Loucy (cell line): ENCODE results near the gene TGIF2.

Source experiments
- H2AFZ ChIP-seq: fragments of 200-600 bp; sonication (generic); 2 replicates; pipeline ENCODE4 v1.6.0; 2016; ENCODE audit warnings: antibody characterized with exemption, mild to moderate bottlenecking, low read length, moderate library complexity
- H3F3A ChIP-seq: fragments of 200-600 bp; 2 replicates; pipeline ENCODE4 v1.6.0; 2016; ENCODE audit warnings: antibody characterized with exemption, low read depth, mild to moderate bottlenecking
- H3K27me3 ChIP-seq: fragments of 200-600 bp; sonication (generic); 2 replicates; pipeline ENCODE4 v1.6.1; 2014; ENCODE audit warnings: low read length, mild to moderate bottlenecking; ENCODE audit not compliant: insufficient read depth, poor library complexity, severe bottlenecking
- H3K36me3 ChIP-seq: fragments of 200-600 bp; sonication (generic); 2 replicates; pipeline ENCODE4 v1.6.1; 2016; ENCODE audit warnings: low read length; ENCODE audit not compliant: insufficient read depth
- H3K4me1 ChIP-seq: fragments of 200-600 bp; sonication (generic); 2 replicates; pipeline ENCODE4 v1.5.1; 2014; ENCODE audit warnings: low read length, mild to moderate bottlenecking; ENCODE audit not compliant: insufficient read depth, poor library complexity, severe bottlenecking
- H3K4me2 ChIP-seq: fragments of 200-600 bp; sonication (generic); 2 replicates; pipeline ENCODE4 v1.6.0; 2014; ENCODE audit warnings: antibody characterized with exemption, low read length, low read depth, mild to moderate bottlenecking; ENCODE audit not compliant: poor library complexity, severe bottlenecking
- H3K4me3 ChIP-seq: fragments of 200-600 bp; sonication (generic); 2 replicates; pipeline ENCODE4 v1.5.1; 2014; ENCODE audit warnings: low read length, mild to moderate bottlenecking, mixed read lengths; ENCODE audit not compliant: poor library complexity, severe bottlenecking
- H3K79me2 ChIP-seq: fragments of 200-600 bp; sonication (generic); 2 replicates; pipeline ENCODE4 v1.6.1; 2014; ENCODE audit warnings: low read length; ENCODE audit not compliant: insufficient read depth
- H3K9ac ChIP-seq: fragments of 200-600 bp; sonication (generic); 2 replicates; pipeline ENCODE4 v1.6.0; 2014; ENCODE audit warnings: mild to moderate bottlenecking, low read depth, low read length, moderate library complexity; ENCODE audit not compliant: poor library complexity, severe bottlenecking
- H3K9me2 ChIP-seq: fragments of 200-600 bp; sonication (generic); replicated peaks from 2 replicates; pipeline ENCODE4 v1.6.1; 2016; ENCODE audit warnings: low read depth, low read length, mixed read lengths
- H3K9me3 ChIP-seq: fragments of 200-600 bp; sonication (generic); 2 replicates; pipeline ENCODE4 v1.6.1; 2014; ENCODE audit warnings: mild to moderate bottlenecking, antibody characterized with exemption, low read length, low read depth; ENCODE audit not compliant: insufficient read depth
- H4K20me1 ChIP-seq: fragments of 200-600 bp; sonication (generic); 2 replicates; pipeline ENCODE4 v1.6.0; 2014; ENCODE audit warnings: antibody characterized with exemption, low read length, mild to moderate bottlenecking; ENCODE audit not compliant: insufficient read depth, poor library complexity, severe bottlenecking
- CTCF ChIP-seq: fragments of 200-600 bp; sonication (generic); conservative IDR thresholded peaks from 2 replicates; pipeline ENCODE4 v1.5.1; 2014; ENCODE audit warnings: mild to moderate bottlenecking, antibody characterized with exemption, low read length
- EZH2phosphoT487 ChIP-seq: fragments of 200-600 bp; IDR thresholded peaks from 2 replicates; pipeline ENCODE4 v1.6.1; 2018; ENCODE audit warnings: antibody characterized with exemption, mild to moderate bottlenecking, moderate library complexity, borderline replicate concordance

TGIF2 gene

DNA sequence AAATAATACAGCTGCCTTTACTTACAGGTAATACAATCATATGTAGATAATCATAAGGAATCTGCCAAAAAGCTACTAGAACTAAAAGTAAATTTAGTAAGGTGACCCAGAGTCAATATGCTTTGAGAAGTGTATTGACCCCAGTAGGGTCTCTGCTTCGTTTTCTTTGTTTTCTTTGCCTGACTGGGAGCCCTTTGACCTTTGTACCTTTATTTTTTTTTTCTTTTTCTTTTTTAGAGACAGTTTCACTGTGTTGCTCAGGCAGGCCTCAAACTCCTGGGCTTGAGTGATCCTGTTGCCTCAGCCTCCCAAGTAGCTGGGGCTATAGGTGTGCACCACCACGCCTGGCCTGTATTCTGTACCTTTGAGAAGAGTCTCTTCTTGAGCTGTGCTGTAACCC is 50.0 kb downstream of the TGIF2 start:
- Histone ChIP-seq H3K4me2 (no peak overlapping the region), H3K4me3 (no peak overlapping the region), H3F3A (no peaks in the 10 kb centered on the region), H3K4me1 (no peaks in the 10 kb centered on the region), H3K9ac (no peak overlapping the region), H3K9me3 (no peaks in the 10 kb centered on the region), H3K36me3 (peaks cover 54% of the 10 kb centered on the region; the same call in 1 of the 2 replicates), H3K79me2 (no peaks in the 10 kb centered on the region; the same call in 1 of the 2 replicates), H2AFZ (no peak overlapping the region), H3K9me2 (no peaks in the 10 kb centered on the region), H3K27me3 (no peaks in the 10 kb centered on the region), H4K20me1 (no peaks in the 10 kb centered on the region)
- TF ChIP-seq CTCF (no peak), EZH2phosphoT487 (no peak)

DNA sequence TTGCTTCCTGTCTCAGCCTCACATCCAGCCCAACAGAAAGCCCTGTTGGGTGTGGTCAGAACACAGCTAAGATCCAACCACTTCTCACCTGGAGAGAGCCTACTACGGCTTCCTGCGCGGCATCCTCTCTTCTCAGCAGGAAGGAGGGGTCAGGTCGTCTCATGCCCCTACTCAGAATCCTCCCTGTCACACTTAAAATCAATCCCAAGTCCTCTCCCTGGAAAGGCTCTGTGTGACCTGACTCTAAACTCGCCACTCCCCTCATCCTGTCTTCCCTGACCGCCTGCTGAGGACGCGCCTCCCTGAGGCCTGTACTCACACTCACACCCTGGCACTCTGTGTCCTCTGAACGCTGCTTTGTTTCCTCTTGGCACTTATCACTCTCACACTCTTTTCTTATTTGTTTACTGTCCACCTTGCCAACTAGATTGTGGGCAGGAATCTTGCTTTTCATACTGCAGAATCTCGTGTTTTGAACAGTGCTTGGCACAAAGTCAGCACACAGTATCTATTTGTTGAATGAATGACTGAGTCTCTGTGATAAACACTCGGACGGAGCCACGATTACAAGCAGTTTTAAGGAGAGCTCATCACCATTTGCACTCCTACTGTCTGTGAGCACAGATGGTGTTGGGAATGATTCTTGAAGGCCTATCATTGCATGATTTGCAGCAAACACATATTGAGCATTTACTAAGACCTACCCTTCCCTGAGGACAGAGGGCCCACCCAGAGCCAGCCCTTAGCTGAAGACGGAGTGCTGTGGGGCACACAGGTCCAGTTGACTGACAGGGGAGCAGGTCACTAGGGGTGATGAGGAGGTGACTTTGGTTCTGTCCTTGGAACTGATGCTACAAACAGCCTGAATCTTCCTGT is 50.9 kb downstream of the TGIF2 start:
- Histone ChIP-seq H3K4me2 (no peak overlapping the region), H3K36me3 (peaks cover 54% of the 10 kb centered on the region; the same call in 1 of the 2 replicates), H3K9me2 (no peaks in the 10 kb centered on the region), H3K4me1 (peaks cover 8% of the 10 kb centered on the region), H2AFZ (no peak overlapping the region), H4K20me1 (no peaks in the 10 kb centered on the region), H3K27me3 (no peaks in the 10 kb centered on the region), H3K9ac (no peak overlapping the region), H3F3A (no peaks in the 10 kb centered on the region), H3K79me2 (peaks cover 8% of the 10 kb centered on the region; the same call in 1 of the 2 replicates), H3K4me3 (no peak overlapping the region), H3K9me3 (no peaks in the 10 kb centered on the region)
- no peak for TF ChIP-seq CTCF
- TF ChIP-seq EZH2phosphoT487: no peak

- Histone ChIP-seq H2AFZ (no peak overlapping the region), H3K4me1 (peaks cover 14% of the 10 kb centered on the region), H3F3A (peaks cover 4% of the 10 kb centered on the region; the same call in 1 of the 2 replicates), H4K20me1 (no peaks in the 10 kb centered on the region), H3K9ac (no peak overlapping the region), H3K36me3 (peaks cover 54% of the 10 kb centered on the region; the same call in 1 of the 2 replicates), H3K4me3 (no peak overlapping the region), H3K79me2 (peaks cover 8% of the 10 kb centered on the region; the same call in 1 of the 2 replicates), H3K9me3 (no peaks in the 10 kb centered on the region), H3K27me3 (no peaks in the 10 kb centered on the region), H3K9me2 (no peaks in the 10 kb centered on the region), H3K4me2 (no peak overlapping the region)
- TF ChIP-seq CTCF (no peak), EZH2phosphoT487 (no peak)
These were observed 51.5 kb downstream of the TGIF2 start for GRCh38 chr20:36624944-36625324.
